AG04449 (cell line): Measurements from ENCODE around the gene SLC50A1.

Source experiments
- CTCF ChIA-PET: fragments of 350-600 bp; formaldehyde crosslinking; extraction: SDS; loops from one replicate; lab custom pipeline; 2021; ENCODE audit warnings: antibody characterized with exemption; lab: Yijun Ruan, JAX
- POLR2A ChIA-PET: fragments of 400-600, 350-600 bp; formaldehyde crosslinking; extraction: SDS; loops from one replicate; lab custom pipeline; 2020; ENCODE audit warnings: antibody characterized with exemption, inconsistent platforms; lab: Yijun Ruan, JAX
- DNase-seq: peaks from one replicate; pipeline ENCODE4 v3.0.0-alpha.2; 2010; ENCODE audit warnings: low read depth, low spot score
- H3K4me3 ChIP-seq: 2 replicates; pipeline ENCODE4 v1.5.1; 2011; ENCODE audit warnings: low read depth, mild to moderate bottlenecking, control low read depth, low read length
- CTCF ChIP-seq: IDR thresholded peaks from one replicate; pipeline ENCODE4 v1.5.1; 2011; ENCODE audit warnings: mild to moderate bottlenecking, moderate library complexity, low read length, control low read depth, inconsistent platforms; ENCODE audit not compliant: insufficient read depth; ENCODE audit errors: missing control alignments

The SLC50A1 gene

GRCh38 chr1:155104605-155105534, 30.8 kb upstream of the SLC50A1 start:
- ChIA-PET CTCF (interaction anchor here (1.0 to 4.1 kb wide), 5 partner anchors 10 to 70 kb away, joined by 3 to 30 read pairs (median 4); partner anchors contain the start of gene KRTCAP2), POLR2A (no interaction called here)
- DNase-seq, result no peak
- no peak for TF ChIP-seq CTCF
- no peak overlapping the region for H3K4me3 ChIP-seq

GRCh38 chr1:155105604-155106011, 30.0 kb upstream of the SLC50A1 start:
- CTCF ChIA-PET, result interaction anchor here (1.9 to 4.1 kb wide), 3 partner anchors 10 to 62 kb away, joined by 7 to 30 read pairs (median 10); no protein-coding TSS in a partner anchor
- no peak for DNase-seq
- no peak overlapping the region for H3K4me3 ChIP-seq
- TF ChIP-seq CTCF, result no peak
- POLR2A ChIA-PET, result no interaction called here

- ChIA-PET POLR2A (no interaction called here), CTCF (interaction anchor here (1.2 to 3.7 kb wide), 4 partner anchors 15 to 66 kb away, joined by 3 to 26 read pairs (median 6); partner anchors contain the start of gene KRTCAP2)
- no peak for TF ChIP-seq CTCF
- no peak overlapping the region for H3K4me3 ChIP-seq
- DNase-seq, result no peak
Measured at GRCh38 chr1:155106862-155107261, 28.8 kb upstream of the SLC50A1 start.

- ChIA-PET POLR2A (interaction anchor here (1.1 kb wide), 1 partner anchor 29 kb away, joined by 4 read pairs; no protein-coding TSS in a partner anchor), CTCF (interaction anchor here (1.2 to 3.7 kb wide), 4 partner anchors 15 to 65 kb away, joined by 3 to 26 read pairs (median 6); partner anchors contain the start of gene KRTCAP2)
- TF ChIP-seq CTCF, result no peak
- H3K4me3 ChIP-seq, result no peak overlapping the region
- no peak for DNase-seq
Measured at GRCh38 chr1:155107309-155108264, 28.1 kb upstream of the SLC50A1 start.

GRCh38 chr1:155108296-155108695, 27.4 kb upstream of the SLC50A1 start:
- ChIA-PET CTCF (interaction anchor here (2.4 to 3.7 kb wide), 2 partner anchors 16 to 59 kb away, joined by 10 to 26 read pairs; no protein-coding TSS in a partner anchor), POLR2A (interaction anchor here (1.1 kb wide), 1 partner anchor 28 kb away, joined by 4 read pairs; no protein-coding TSS in a partner anchor)
- no peak for DNase-seq
- TF ChIP-seq CTCF, result no peak
- H3K4me3 ChIP-seq, result no peak overlapping the region
